ENCODE data around the gene MIP. TPM values are rescaled to one million over a fixed set of nuclear protein-coding genes. Genes with fewer than 3 reads are reported as not detected.

MIP gene
- total RNA-seq, 1 experiment from 2014 or later, result 0.17 TPM

DNA sequence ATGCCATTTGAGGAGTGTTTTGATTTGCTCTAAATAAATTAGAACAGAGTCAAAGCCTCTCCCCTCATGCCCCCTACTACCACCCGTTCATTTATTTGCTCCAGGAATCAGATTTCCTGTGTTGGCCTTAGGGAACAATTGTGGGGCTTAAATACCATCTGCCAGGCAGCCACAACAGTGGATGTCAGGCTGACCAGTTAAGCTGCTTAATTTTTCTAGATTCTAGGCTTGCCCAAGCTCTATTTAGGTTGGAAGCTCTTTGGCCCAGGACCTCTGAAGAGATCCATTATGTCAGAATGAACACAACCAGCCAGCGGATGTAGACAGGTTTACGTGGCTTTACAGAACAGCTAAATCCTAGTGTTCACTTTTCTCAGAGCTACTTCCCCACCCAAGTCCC is 4.2 kb downstream of the MIP start:
- WGBS (ENCODE audit: extremely low coverage, insufficient read length, low lambda C conversion rate), result no CpG with 5 or more reads among the region's 3 CpGs

More for the DNA sequence above, 4.2 kb downstream of the MIP start:
- no peaks in the 10 kb centered on the region for H4K20me1 ChIP-seq (ENCODE audit: control insufficient read depth, insufficient read depth, insufficient read length)
- no peak overlapping the region for H3K23ac ChIP-seq (ENCODE audit: insufficient read length, low read depth, low read length)
- no peak overlapping the region for H2AFZ ChIP-seq (ENCODE audit: low read length)
- no peak overlapping the region for H2BK12ac ChIP-seq (ENCODE audit: insufficient read length, low read depth, low read length)
- H2BK5ac ChIP-seq (ENCODE audit: insufficient read length, low read length), result no peak overlapping the region
- H3K27ac Mint-ChIP-seq, result no peak overlapping the region
- H2BK20ac ChIP-seq (ENCODE audit: low read depth, low read length, poor library complexity, severe bottlenecking), result no peak overlapping the region
- H3K9me3 ChIP-seq (ENCODE audit: control insufficient read depth, low read depth, low read length), result no peaks in the 10 kb centered on the region
- H3K4ac ChIP-seq (ENCODE audit: low read depth, low read length), result no peak overlapping the region
- no peaks in the 10 kb centered on the region for H3K79me2 ChIP-seq (ENCODE audit: insufficient read depth, low read length)
- peaks cover 0 to 6% of the 10 kb centered on the region in 2 experiments; a peak in 3 of 5 replicates for H3K9me3 Mint-ChIP-seq
- no peak overlapping the region for H2BK15ac ChIP-seq (ENCODE audit: low read depth, low read length)
- no peak overlapping the region for H4K91ac ChIP-seq (ENCODE audit: insufficient read length, low read depth, low read length)
- peaks cover 3% of the 10 kb centered on the region for H3K23me2 ChIP-seq (ENCODE audit: insufficient read length, low read depth, low read length, poor library complexity, severe bottlenecking)
- H3K36me3 Mint-ChIP-seq (ENCODE audit: insufficient read depth in 1 of 3, low read depth in 3 of 3), result peaks cover 10 to 20% (median 14%) of the 10 kb centered on the region in 3 experiments
- no peak overlapping the region for H3K4me2 ChIP-seq (ENCODE audit: insufficient read depth, insufficient read length, low read length)
- peaks cover 6% of the 10 kb centered on the region for H3K27me3 Mint-ChIP-seq (ENCODE audit: low read depth)
- DNase-seq, result no peak
- H3T11ph ChIP-seq (ENCODE audit: low read length), result no peak overlapping the region
- H3K9ac ChIP-seq (ENCODE audit: extremely low read depth, insufficient read length, low read length), result no peak overlapping the region
- H3K27ac ChIP-seq (ENCODE audit: insufficient read length, low read depth, low read length), result no peak overlapping the region
- peaks cover 4% of the 10 kb centered on the region; the same call in 1 of the 2 replicates for H3K4me1 ChIP-seq (ENCODE audit: insufficient read depth, low read length)
- no peak overlapping the region for H3K14ac ChIP-seq (ENCODE audit: insufficient read depth, low read length)
- H3K79me1 ChIP-seq (ENCODE audit: insufficient read depth, low read depth, low read length, poor library complexity, severe bottlenecking), result no peaks in the 10 kb centered on the region
- TF ChIP-seq, protein P1, sequence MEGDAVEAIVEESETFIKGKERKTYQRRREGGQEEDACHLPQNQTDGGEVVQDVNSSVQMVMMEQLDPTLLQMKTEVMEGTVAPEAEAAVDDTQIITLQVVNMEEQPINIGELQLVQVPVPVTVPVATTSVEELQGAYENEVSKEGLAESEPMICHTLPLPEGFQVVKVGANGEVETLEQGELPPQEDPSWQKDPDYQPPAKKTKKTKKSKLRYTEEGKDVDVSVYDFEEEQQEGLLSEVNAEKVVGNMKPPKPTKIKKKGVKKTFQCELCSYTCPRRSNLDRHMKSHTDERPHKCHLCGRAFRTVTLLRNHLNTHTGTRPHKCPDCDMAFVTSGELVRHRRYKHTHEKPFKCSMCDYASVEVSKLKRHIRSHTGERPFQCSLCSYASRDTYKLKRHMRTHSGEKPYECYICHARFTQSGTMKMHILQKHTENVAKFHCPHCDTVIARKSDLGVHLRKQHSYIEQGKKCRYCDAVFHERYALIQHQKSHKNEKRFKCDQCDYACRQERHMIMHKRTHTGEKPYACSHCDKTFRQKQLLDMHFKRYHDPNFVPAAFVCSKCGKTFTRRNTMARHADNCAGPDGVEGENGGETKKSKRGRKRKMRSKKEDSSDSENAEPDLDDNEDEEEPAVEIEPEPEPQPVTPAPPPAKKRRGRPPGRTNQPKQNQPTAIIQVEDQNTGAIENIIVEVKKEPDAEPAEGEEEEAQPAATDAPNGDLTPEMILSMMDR (conservative IDR thresholded peaks at IDR 0.05), result no peak
- no peak overlapping the region for H3K18ac ChIP-seq (ENCODE audit: insufficient read length, low read depth, low read length)
- no peak overlapping the region for H3K4me3 Mint-ChIP-seq
- no peak overlapping the region for H4K8ac ChIP-seq (replicated peaks; ENCODE audit: insufficient read length, low read depth, low read length)
- no peaks in the 10 kb centered on the region for H3K27me3 ChIP-seq (ENCODE audit: insufficient read depth, low read length)
- H2BK120ac ChIP-seq (ENCODE audit: low read depth, low read length, poor library complexity, severe bottlenecking), result no peak overlapping the region
- H3K4me1 Mint-ChIP-seq, result peaks cover 40 to 45% of the 10 kb centered on the region in 2 experiments
- H3K56ac ChIP-seq (ENCODE audit: insufficient read length, low read depth, low read length), result no peak overlapping the region
- no peak overlapping the region for H2AK5ac ChIP-seq (ENCODE audit: insufficient read length, low read length)
- H4K5ac ChIP-seq (ENCODE audit: insufficient read length, low read depth, low read length), result no peak overlapping the region
